Peyer's patch (tissue), 4 donors: ENCODE measurements around the gene ZNF148. TPM values are rescaled to one million over a fixed set of nuclear protein-coding genes. Genes with fewer than 3 reads are reported as not detected.

Experiments used
- DNase-seq, 3 donors: peaks; one replicate each; pipeline ENCODE4 v3.0.0-alpha.2; 2017 to 2019
- H3K27ac ChIP-seq, 4 donors: fragments of 200-600 bp; sonication (generic); one replicate each; pipeline ENCODE4 v1.5.1; 2016 to 2019
- H3K27me3 ChIP-seq, 2 donors: fragments of 200-600 bp; sonication (generic); one replicate each; pipeline ENCODE4 v1.5.1; 2019
- H3K36me3 ChIP-seq, 3 donors: fragments of 200-600 bp; sonication (generic); one replicate each; pipeline ENCODE4 v1.5.1; 2016 to 2019
- H3K4me1 ChIP-seq, 4 donors: fragments of 200-600 bp; sonication (generic); one replicate each; pipeline ENCODE4 v1.5.1; 2016 to 2019
- H3K4me3 ChIP-seq, 4 donors: fragments of 200-600 bp; sonication (generic); 1 replicate in 3 of 4; 2 replicates in 1 of 4; pipeline ENCODE4 v1.5.1; 2016 to 2019; ENCODE audit warnings: mild to moderate bottlenecking in 1 of 4
- H3K9me3 ChIP-seq, 4 donors: fragments of 200-600 bp; sonication (generic); one replicate each; pipeline ENCODE4 v1.5.1; 2016 to 2019; ENCODE audit warnings: mild to moderate bottlenecking in 1 of 4
- CTCF ChIP-seq, 6 experiments: fragments of 450-650 bp in 4 of 6; fragments of 200-600 bp in 2 of 6; sonication (generic) in 1 of 6; IDR thresholded peaks; one replicate each; pipeline ENCODE4 v1.5.1; 2017 to 2019; ENCODE audit warnings: antibody characterized with exemption in 6 of 6, mild to moderate bottlenecking in 3 of 6, moderate library complexity in 1 of 6
- POLR2A ChIP-seq, 2 donors: fragments of 450-650 bp; IDR thresholded peaks; one replicate each; pipeline ENCODE4 v1.5.1; 2017; ENCODE audit warnings: antibody characterized with exemption in 2 of 2, mild to moderate bottlenecking in 2 of 2, moderate library complexity in 2 of 2
- total RNA-seq, 4 donors: library from RNA; depleted of rRNA; stranded (reverse); fragments of >200 nt; gene quantifications; one replicate each; pipeline ENCODE4 v1.1.0, GENCODE V29; 2016

Gene ZNF148
- total RNA-seq, 4 donors from 2014 or later, result 17.7 to 48.7 (median 24.7) TPM

DNA sequence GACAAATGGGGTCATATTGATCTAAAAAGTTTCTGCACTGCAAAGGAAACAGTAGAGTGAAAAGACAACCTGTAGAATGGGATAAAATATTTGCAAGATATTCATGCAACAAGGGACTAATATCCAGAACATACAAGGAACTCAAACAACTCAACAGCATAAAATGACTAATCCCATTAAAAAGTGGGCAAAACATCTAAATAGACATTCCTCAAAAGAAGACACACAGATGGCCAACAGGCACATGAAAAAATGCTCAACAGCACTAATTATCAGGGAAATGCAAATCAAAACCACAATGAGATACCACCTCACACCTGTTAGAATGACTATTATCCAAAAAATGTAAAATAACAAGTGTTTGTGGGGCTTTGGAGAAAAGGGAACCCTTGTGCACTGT, 171.4 kb downstream of the ZNF148 start:
- no peak for TF ChIP-seq CTCF (IDR thresholded peaks at IDR 0.05)
- no peak for TF ChIP-seq POLR2A (IDR thresholded peaks at IDR 0.05)
- H3K4me1 ChIP-seq, result no peaks in the 10 kb centered on the region
- no peaks in the 10 kb centered on the region for H3K36me3 ChIP-seq

GRCh38 chr3:125202197-125202596, 172.9 kb downstream of the ZNF148 start:
- TF ChIP-seq POLR2A (IDR thresholded peaks at IDR 0.05), result no peak
- TF ChIP-seq CTCF (IDR thresholded peaks at IDR 0.05), result peak in 2 of 6 experiments; percentile 10 to 36
- H3K4me1 ChIP-seq, result no peaks in the 10 kb centered on the region
- H3K27ac ChIP-seq, result no peak overlapping the region

More for the DNA sequence above, 171.4 kb downstream of the ZNF148 start:
- H3K27ac ChIP-seq, result no peak overlapping the region
- DNase-seq, result no peak
- H3K4me3 ChIP-seq, result no peak overlapping the region
- no peaks in the 10 kb centered on the region for H3K9me3 ChIP-seq
- no peaks in the 10 kb centered on the region for H3K27me3 ChIP-seq

DNA sequence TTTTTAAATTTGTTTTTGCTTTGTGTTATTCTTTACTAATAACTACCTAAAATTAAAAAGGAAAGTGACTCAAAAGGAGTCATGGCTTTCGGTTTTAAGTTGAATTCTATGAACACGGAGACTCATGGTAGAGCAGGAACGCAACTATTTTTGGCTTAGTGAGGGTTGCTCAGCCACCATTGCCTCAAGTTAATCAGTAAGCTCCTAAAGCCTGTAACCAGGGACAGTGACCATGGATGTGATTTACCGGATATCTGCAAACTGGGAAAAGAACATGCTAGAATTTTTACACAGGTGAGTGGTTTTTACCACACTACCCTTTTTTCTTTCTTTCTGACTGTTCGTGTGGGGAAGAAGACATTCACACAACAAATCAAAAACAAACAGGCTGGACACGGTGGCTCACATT, 174.4 kb downstream of the ZNF148 start:
- Histone ChIP-seq H3K4me1 (no peaks in the 10 kb centered on the region), H3K27ac (no peak overlapping the region), H3K36me3 (no peaks in the 10 kb centered on the region), H3K4me3 (no peak overlapping the region), H3K27me3 (no peaks in the 10 kb centered on the region), H3K9me3 (no peaks in the 10 kb centered on the region)
- DNase-seq, result no peak
- TF ChIP-seq POLR2A (IDR thresholded peaks at IDR 0.05), result no peak
- no peak for TF ChIP-seq CTCF (IDR thresholded peaks at IDR 0.05)

More at GRCh38 chr3:125202197-125202596, 172.9 kb downstream of the ZNF148 start:
- Histone ChIP-seq H3K36me3 (no peaks in the 10 kb centered on the region), H3K27me3 (no peaks in the 10 kb centered on the region), H3K4me3 (no peak overlapping the region), H3K9me3 (no peaks in the 10 kb centered on the region)
- no peak for DNase-seq

DNA sequence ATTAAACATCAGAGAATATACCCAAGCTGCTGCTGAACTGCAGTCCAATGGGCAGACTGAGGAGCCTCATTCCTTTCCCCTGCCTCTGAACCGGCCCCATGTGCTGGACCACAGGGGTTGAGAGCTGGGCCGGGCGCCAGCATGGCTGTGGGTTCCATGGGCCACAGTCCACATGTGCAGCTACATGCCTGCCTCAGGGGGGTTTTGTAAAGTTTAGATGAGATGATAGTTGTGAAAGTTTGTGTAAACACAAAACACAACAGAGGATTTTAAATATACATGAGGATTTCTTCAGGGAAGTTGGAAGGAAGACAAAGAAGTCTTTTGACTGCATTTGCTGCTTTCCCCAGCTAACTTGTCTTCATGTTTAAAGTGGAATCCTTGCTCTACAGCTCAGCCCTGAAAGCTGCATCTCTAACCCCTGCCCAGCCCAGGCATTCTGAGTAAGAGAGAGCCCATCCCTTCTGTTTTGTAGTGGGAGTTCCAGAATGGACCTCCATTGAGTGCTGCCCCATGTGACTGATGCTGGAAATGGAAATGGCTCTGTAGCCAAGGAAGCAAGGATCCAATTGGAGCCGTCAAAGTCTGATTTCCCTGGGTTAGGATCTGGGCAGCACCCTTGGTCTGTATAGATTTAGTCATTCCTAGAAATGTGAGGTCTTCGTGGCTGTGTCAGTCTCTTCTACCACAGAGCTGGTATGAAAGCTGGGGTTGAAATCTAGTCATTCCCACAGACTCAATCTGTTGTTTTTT, 180.1 kb downstream of the ZNF148 start:
- Histone ChIP-seq H3K9me3 (no peaks in the 10 kb centered on the region), H3K4me1 (no peaks in the 10 kb centered on the region), H3K27ac (no peak overlapping the region), H3K27me3 (no peaks in the 10 kb centered on the region), H3K4me3 (no peak overlapping the region), H3K36me3 (no peaks in the 10 kb centered on the region)
- DNase-seq, result no peak
- TF ChIP-seq CTCF (IDR thresholded peaks at IDR 0.05) (no peak), POLR2A (IDR thresholded peaks at IDR 0.05) (no peak)

DNA sequence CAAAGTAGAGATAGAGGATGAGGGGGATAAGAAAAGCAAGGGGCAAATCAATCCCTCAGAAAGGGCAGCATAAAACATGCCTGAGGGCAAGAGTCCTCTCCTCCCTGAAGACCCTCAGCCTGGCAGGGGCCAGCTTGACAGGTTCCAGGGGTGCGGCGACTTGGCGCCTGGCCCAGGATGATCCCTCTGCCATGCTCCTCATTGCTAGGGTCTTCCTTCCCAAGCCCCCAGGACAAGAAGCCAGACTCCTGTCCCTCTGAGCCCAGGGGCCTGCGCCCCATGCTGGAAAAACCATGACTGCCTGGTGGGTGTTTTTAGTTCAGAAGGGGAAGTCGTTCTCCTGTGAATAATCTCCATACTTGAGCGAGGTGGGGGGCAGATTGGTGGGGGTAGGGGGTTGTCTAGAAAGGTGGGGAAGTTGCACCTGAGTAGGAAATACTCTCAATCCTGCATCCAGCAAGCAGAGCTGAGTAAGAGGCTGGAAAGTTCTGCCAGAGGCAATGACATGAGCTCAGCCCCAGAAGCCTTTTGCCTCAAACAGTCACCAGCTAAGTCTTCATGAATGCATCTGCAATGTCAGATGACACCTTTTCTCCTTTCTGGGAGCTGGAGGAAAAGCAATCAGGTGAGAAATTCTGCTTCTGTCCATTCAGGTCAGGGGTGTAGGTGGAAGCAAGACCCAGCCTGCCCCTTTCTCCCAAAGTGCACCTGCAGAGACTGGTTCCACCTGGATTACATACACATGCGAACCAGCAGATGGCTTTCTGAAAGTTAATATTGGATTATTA, 180.9 kb downstream of the ZNF148 start:
- Histone ChIP-seq H3K9me3 (no peaks in the 10 kb centered on the region), H3K36me3 (no peaks in the 10 kb centered on the region), H3K27me3 (no peaks in the 10 kb centered on the region), H3K4me1 (no peaks in the 10 kb centered on the region), H3K4me3 (no peak overlapping the region), H3K27ac (no peak overlapping the region)
- DNase-seq, result no peak
- no peak for TF ChIP-seq CTCF (IDR thresholded peaks at IDR 0.05)
- no peak for TF ChIP-seq POLR2A (IDR thresholded peaks at IDR 0.05)
